Osteoblast (primary cell): ENCODE measurements around the gene ATF7IP2. TPM values are rescaled to one million over a fixed set of nuclear protein-coding genes. Genes with fewer than 3 reads are reported as not detected.
A peak's percentile ranks its signal among the peaks of the same experiment; 100 is the strongest.
"Not testable (repeated sequence)": the region's sequence is repeated elsewhere in the genome, so short reads cannot be mapped to it uniquely, and the experiment has no call there.

Experiments
- DNase-seq: peaks from one replicate; pipeline ENCODE4 v3.0.0; 2011; ENCODE audit warnings: low spot score, mixed read lengths; ENCODE audit not compliant: insufficient read length; ENCODE audit errors: missing footprints
- H2AFZ ChIP-seq: 2 replicates; pipeline ENCODE4 v1.6.0; 2011; ENCODE audit warnings: mild to moderate bottlenecking, low read length
- H3K27ac ChIP-seq: 2 replicates; pipeline ENCODE4 v1.5.1; 2011; ENCODE audit warnings: mild to moderate bottlenecking, low read depth, low read length, moderate library complexity
- H3K27me3 ChIP-seq: 2 replicates; pipeline ENCODE4 v1.6.0; 2012; ENCODE audit warnings: mild to moderate bottlenecking, control low read depth, inconsistent platforms, low read length, moderate library complexity; ENCODE audit not compliant: insufficient read depth
- H3K36me3 ChIP-seq: 2 replicates; pipeline ENCODE4 v1.5.1; 2011; ENCODE audit warnings: mild to moderate bottlenecking, low read length, control low read depth, moderate library complexity; ENCODE audit not compliant: insufficient read depth
- H3K4me1 ChIP-seq: 2 replicates; pipeline ENCODE4 v1.5.1; 2011; ENCODE audit warnings: mild to moderate bottlenecking, low read length, control low read depth, moderate library complexity; ENCODE audit not compliant: insufficient read depth
- H3K4me2 ChIP-seq: 2 replicates; pipeline ENCODE4 v1.6.0; 2011; ENCODE audit warnings: mild to moderate bottlenecking, low read length; ENCODE audit not compliant: insufficient read depth
- H3K4me3 ChIP-seq: fragments of 200-600 bp; sonication (generic); 3 replicates; pipeline ENCODE4 v1.5.1; 2012; ENCODE audit warnings: mild to moderate bottlenecking, low read length, inconsistent platforms; ENCODE audit not compliant: insufficient read depth
- H3K79me2 ChIP-seq: 2 replicates; pipeline ENCODE4 v1.6.0; 2012; ENCODE audit warnings: mild to moderate bottlenecking, low read length, control low read depth, inconsistent platforms; ENCODE audit not compliant: insufficient read depth
- H3K9me3 ChIP-seq: 2 replicates; pipeline ENCODE4 v1.5.1; 2011; ENCODE audit warnings: low read depth, low read length, control low read depth
- H4K20me1 ChIP-seq: 2 replicates; pipeline ENCODE4 v1.6.0; 2012; ENCODE audit warnings: mild to moderate bottlenecking, low read length, control low read depth; ENCODE audit not compliant: insufficient read depth
- total RNA-seq: library from RNA; depleted of rRNA; stranded (reverse); fragments of >200 nt; gene quantifications from 2 replicates; pipeline ENCODE4 v1.2.3, GENCODE V29; 2012
- TF ChIP-seq, protein P1 (sequence below): IDR thresholded peaks from 2 replicates; pipeline ENCODE4 v1.5.1; 2011; ENCODE audit warnings: mild to moderate bottlenecking, low read depth, low read length, moderate library complexity; ENCODE audit errors: extremely low read depth

Gene ATF7IP2
- total RNA-seq, 1 donor, result 8.0 TPM

DNA sequence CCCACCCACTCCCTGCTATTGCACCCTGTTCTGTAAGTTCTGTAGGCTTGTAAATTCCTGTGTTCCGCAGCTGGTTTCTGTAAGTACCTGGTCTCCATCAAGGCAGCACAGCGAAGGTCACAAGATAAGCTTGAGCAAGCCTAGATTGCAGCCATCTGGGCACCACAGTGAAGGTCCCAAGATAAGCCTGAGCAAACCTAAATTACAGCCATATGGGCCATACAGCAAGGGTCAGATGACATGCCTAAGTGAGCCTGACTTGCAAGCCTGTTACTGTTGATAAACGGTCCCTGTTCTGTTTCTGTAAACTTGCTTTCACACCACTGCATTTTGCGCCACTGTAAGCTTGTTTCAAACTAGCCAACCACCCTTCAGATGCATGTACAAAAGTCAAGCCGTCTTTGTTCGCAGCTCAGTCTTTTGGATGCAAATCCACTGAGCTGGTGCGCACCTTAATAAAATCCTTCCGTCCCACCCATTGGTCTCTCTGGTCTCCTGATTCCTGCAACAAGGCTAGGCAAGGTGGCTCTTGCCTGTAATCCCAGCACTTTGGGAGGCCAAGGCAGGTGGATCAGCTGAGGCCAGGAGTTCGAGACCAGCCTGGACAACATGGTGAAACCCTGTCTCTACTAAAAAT is 42.6 kb upstream of the ATF7IP2 start:
- TF ChIP-seq, protein P1, sequence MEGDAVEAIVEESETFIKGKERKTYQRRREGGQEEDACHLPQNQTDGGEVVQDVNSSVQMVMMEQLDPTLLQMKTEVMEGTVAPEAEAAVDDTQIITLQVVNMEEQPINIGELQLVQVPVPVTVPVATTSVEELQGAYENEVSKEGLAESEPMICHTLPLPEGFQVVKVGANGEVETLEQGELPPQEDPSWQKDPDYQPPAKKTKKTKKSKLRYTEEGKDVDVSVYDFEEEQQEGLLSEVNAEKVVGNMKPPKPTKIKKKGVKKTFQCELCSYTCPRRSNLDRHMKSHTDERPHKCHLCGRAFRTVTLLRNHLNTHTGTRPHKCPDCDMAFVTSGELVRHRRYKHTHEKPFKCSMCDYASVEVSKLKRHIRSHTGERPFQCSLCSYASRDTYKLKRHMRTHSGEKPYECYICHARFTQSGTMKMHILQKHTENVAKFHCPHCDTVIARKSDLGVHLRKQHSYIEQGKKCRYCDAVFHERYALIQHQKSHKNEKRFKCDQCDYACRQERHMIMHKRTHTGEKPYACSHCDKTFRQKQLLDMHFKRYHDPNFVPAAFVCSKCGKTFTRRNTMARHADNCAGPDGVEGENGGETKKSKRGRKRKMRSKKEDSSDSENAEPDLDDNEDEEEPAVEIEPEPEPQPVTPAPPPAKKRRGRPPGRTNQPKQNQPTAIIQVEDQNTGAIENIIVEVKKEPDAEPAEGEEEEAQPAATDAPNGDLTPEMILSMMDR, result no peak

DNA sequence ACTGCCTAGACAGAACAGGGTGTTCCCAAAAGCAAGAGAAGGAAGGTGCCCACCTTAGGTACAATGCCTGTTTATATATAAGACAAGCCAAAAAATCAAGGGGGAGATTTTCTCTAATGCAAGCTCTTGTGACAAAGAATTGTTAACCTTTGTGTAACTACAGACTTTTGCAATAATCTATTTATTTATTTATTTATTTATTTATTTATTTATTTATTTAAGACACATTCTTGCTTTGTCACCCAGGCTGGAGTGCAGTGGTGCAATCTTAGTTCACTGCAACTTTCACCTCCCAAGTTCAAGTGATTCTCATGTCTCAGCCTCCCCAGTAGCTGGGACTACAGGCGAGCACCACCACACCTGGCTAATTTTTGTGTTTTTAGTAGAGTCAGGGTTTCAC is 41.2 kb upstream of the ATF7IP2 start:
- H3K4me1 ChIP-seq, H3K79me2 ChIP-seq, H3K4me2 ChIP-seq, H4K20me1 ChIP-seq, DNase-seq, H3K27me3 ChIP-seq, H3K36me3 ChIP-seq, H3K9me3 ChIP-seq, H3K4me3 ChIP-seq, H3K27ac ChIP-seq, H2AFZ ChIP-seq: not testable (repeated sequence)

More for the DNA sequence above, 42.6 kb upstream of the ATF7IP2 start:
- H3K27me3 ChIP-seq, result no peaks in the 10 kb centered on the region
- no peaks in the 10 kb centered on the region for H3K79me2 ChIP-seq
- H3K4me1 ChIP-seq, result peaks cover 10% of the 10 kb centered on the region
- peak overlapping the region; percentile 35 for H2AFZ ChIP-seq
- no peaks in the 10 kb centered on the region for H4K20me1 ChIP-seq
- H3K4me3 ChIP-seq, result no peak overlapping the region
- H3K36me3 ChIP-seq, result no peaks in the 10 kb centered on the region
- H3K27ac ChIP-seq, result no peak overlapping the region
- H3K4me2 ChIP-seq, result peak overlapping the region; percentile 9
- no peak for DNase-seq
- H3K9me3 ChIP-seq, result no peaks in the 10 kb centered on the region

DNA sequence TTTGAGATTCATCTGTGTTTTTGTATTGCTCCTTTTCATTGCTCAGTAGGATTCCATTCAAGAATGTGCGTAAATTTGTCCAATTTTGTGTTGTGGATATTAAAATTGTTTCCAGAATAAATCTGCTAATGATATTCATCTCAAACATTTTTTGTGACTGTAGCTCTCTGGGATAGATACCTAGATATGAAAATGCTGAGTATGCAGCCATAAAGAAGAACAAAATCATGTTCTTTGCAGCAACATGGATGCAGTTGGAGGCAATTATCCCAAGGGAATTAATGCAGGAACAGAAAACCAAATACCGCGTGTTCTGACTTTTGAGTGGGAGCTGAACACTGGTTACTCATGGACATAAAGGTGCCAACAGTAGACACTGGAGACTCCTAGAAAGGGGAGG is 40.2 kb upstream of the ATF7IP2 start:
- TF ChIP-seq, protein P1, result no peak
- Histone ChIP-seq H3K4me1 (peaks cover 10% of the 10 kb centered on the region), H3K36me3 (no peaks in the 10 kb centered on the region), H3K4me3 (no peak overlapping the region), H3K4me2 (no peak overlapping the region), H3K27ac (no peak overlapping the region), H3K79me2 (no peaks in the 10 kb centered on the region), H3K27me3 (no peaks in the 10 kb centered on the region), H2AFZ (no peak overlapping the region), H4K20me1 (no peaks in the 10 kb centered on the region), H3K9me3 (no peaks in the 10 kb centered on the region)
- no peak for DNase-seq

DNA sequence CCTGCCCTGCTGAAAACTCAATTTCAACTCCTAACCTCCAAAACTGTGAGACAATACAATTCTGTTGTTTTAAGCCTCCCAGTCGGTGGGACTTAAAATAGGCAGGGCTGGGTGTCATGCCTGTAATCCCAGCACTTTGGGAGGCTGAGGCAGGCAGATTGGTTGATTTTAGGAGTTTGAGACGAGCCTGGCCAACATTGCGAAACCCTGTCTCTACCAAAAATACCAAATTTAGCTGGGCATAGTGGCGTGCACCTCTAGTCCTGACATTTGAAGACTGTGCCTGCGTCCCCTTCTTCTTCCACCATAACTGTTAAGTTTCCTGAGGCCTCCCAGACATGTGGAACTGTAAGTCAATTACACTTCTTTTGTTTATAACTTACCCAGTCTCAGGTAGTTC is 36.0 kb upstream of the ATF7IP2 start:
- no peaks in the 10 kb centered on the region for H3K4me1 ChIP-seq
- no peaks in the 10 kb centered on the region for H4K20me1 ChIP-seq
- no peak overlapping the region for H2AFZ ChIP-seq
- no peaks in the 10 kb centered on the region for H3K36me3 ChIP-seq
- TF ChIP-seq, protein P1, result no peak
- no peaks in the 10 kb centered on the region for H3K27me3 ChIP-seq
- H3K9me3 ChIP-seq, result no peaks in the 10 kb centered on the region
- H3K79me2 ChIP-seq, result no peaks in the 10 kb centered on the region
- H3K4me2 ChIP-seq, result no peak overlapping the region
- DNase-seq, result no peak
- no peak overlapping the region for H3K27ac ChIP-seq
- no peak overlapping the region for H3K4me3 ChIP-seq
